ENCODE data around the gene COX19.

The COX19 gene

GRCh38 chr7:957418-958220, 17.7 kb downstream of the COX19 start:
- H3K4me3 ChIP-seq (ENCODE audit: low read length) = no peak overlapping the region
- no peak for TF ChIP-seq CTCF (IDR thresholded peaks at IDR 0.05; ENCODE audit: insufficient read depth, low read depth, low read length, missing control alignments)
- no peak for DNase-seq (ENCODE audit: low read depth)

- H3K4me3 ChIP-seq (ENCODE audit: low read length) = no peak overlapping the region
- no peak for DNase-seq (ENCODE audit: low read depth)
- no peak for TF ChIP-seq CTCF (IDR thresholded peaks at IDR 0.05; ENCODE audit: insufficient read depth, low read depth, low read length, missing control alignments)
These were observed 19.3 kb downstream of the COX19 start for GRCh38 chr7:956031-956430.

- DNase-seq (ENCODE audit: low read depth) = peak; percentile 70
- H3K4me3 ChIP-seq (ENCODE audit: low read length) = peak within 1 kb of the TSS; percentile 46
- peak; percentile 9 for TF ChIP-seq CTCF (IDR thresholded peaks at IDR 0.05; ENCODE audit: insufficient read depth, low read depth, low read length, missing control alignments)
These were observed 20.8 kb downstream of the COX19 start, which contains the start of gene ADAP1 for GRCh38 chr7:954330-955238. Gene ADAP1 (minus strand): TSS chr7:954680. CDS start chr7:954477, 203 bp downstream.

GRCh38 chr7:953547-954327, 21.6 kb downstream of the COX19 start:
- H3K4me3 ChIP-seq (ENCODE audit: low read length) = peak overlapping the region; percentile 46
- no peak for TF ChIP-seq CTCF (IDR thresholded peaks at IDR 0.05; ENCODE audit: insufficient read depth, low read depth, low read length, missing control alignments)
- DNase-seq (ENCODE audit: low read depth) = peak; percentile 50

- DNase-seq (ENCODE audit: low read depth) = no peak
- TF ChIP-seq CTCF (IDR thresholded peaks at IDR 0.05; ENCODE audit: insufficient read depth, low read depth, low read length, missing control alignments) = no peak
- peak overlapping the region; percentile 46 for H3K4me3 ChIP-seq (ENCODE audit: low read length)
These were observed 22.6 kb downstream of the COX19 start for GRCh38 chr7:952548-953441.

Measured in epithelial cell of esophagus (primary cell).